ENCODE measurements around the gene SLC66A1.

The SLC66A1 gene

GRCh38 chr1:19325368-19325957 is 13.3 kb downstream of the SLC66A1 start:
- DNase-seq (ENCODE audit: low read depth) = no peak

- no peak for DNase-seq (ENCODE audit: low read depth)
These were observed 14.0 kb downstream of the SLC66A1 start for GRCh38 chr1:19325958-19326747.

- DNase-seq (ENCODE audit: low read depth) = no peak
These were observed 14.6 kb downstream of the SLC66A1 start for GRCh38 chr1:19326748-19327065.

GRCh38 chr1:19327301-19327700 is 15.2 kb downstream of the SLC66A1 start:
- DNase-seq (ENCODE audit: low read depth) = no peak

GRCh38 chr1:19327736-19328135 is 15.6 kb downstream of the SLC66A1 start:
- no peak for DNase-seq (ENCODE audit: low read depth)

- no peak for DNase-seq (ENCODE audit: low read depth)
These were observed 16.4 kb downstream of the SLC66A1 start for GRCh38 chr1:19328486-19328885.

GRCh38 chr1:19329188-19329587 is 17.1 kb downstream of the SLC66A1 start:
- DNase-seq (ENCODE audit: low read depth) = no peak

GRCh38 chr1:19329611-19330010 is 17.5 kb downstream of the SLC66A1 start:
- DNase-seq (ENCODE audit: low read depth) = no peak

GRCh38 chr1:19330449-19331135 is 18.5 kb downstream of the SLC66A1 start:
- DNase-seq (ENCODE audit: low read depth) = no peak

- no peak for DNase-seq (ENCODE audit: low read depth)
These were observed 19.2 kb downstream of the SLC66A1 start for GRCh38 chr1:19331262-19331878.

GRCh38 chr1:19332832-19333231 is 20.7 kb downstream of the SLC66A1 start:
- no peak for DNase-seq (ENCODE audit: low read depth)

- DNase-seq (ENCODE audit: low read depth) = no peak
These were observed 21.6 kb downstream of the SLC66A1 start for GRCh38 chr1:19333587-19334354.

- no peak for DNase-seq (ENCODE audit: low read depth)
These were observed 24.4 kb downstream of the SLC66A1 start for GRCh38 chr1:19336543-19336942.

GRCh38 chr1:19337289-19337688 is 25.2 kb downstream of the SLC66A1 start:
- DNase-seq (ENCODE audit: low read depth) = no peak

- no peak for DNase-seq (ENCODE audit: low read depth)
These were observed 26.2 kb downstream of the SLC66A1 start for GRCh38 chr1:19338323-19338762.

GRCh38 chr1:19339214-19339861 is 27.2 kb downstream of the SLC66A1 start:
- DNase-seq (ENCODE audit: low read depth) = no peak

GRCh38 chr1:19340387-19340937 is 28.3 kb downstream of the SLC66A1 start:
- DNase-seq (ENCODE audit: low read depth) = no peak

GRCh38 chr1:19341201-19342061 is 29.3 kb downstream of the SLC66A1 start:
- peak; percentile 24 for DNase-seq (ENCODE audit: low read depth)

GRCh38 chr1:19342062-19342750 is 30.1 kb downstream of the SLC66A1 start:
- DNase-seq (ENCODE audit: low read depth) = peak; percentile 31
